SH-SY5Y (cell line): Measurements from ENCODE around the gene DIP2C.

Experiments used
- GATA2 ChIP-seq: IDR thresholded peaks from 2 replicates; pipeline ENCODE4 v1.6.1; 2011; ENCODE audit warnings: mild to moderate bottlenecking, low read depth, low read length
- GATA3 ChIP-seq: IDR thresholded peaks from 2 replicates; pipeline ENCODE4 v1.6.1; 2011; ENCODE audit warnings: low read depth, mild to moderate bottlenecking, low read length, moderate library complexity

DNA sequence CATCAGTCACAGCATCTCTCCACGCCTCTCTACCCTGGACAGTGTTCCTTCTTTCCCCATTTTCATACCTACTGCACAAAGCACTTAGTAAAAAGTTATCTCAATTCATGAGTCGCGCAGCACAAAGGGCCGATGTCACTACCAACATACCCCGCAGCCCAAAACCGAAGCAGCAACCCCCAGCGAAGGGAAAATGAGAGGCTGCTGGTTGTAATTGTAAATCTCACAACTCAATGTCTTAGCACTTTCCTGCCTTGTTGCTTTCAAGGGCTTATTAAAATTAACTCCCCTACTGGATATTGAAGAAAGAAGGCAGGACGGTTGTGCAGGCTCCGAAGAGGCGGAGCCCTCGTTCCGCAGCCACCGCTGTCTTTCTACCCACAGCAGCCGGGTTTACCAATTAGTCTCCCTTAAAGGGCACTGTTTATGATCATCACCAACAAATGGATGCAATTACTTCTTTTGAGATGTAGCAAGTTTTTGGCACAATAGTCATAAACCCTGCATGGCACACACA, 6.5 kb downstream of the DIP2C start:
- TF ChIP-seq GATA2 (no peak), GATA3 (no peak)
